Activated T-helper 1 cell treated with anti-CD3 and anti-CD28 coated beads, Interleukin-12 subunit alpha, Interleukin-12 subunit beta, Interleukin-2, Interleukin-4 antibody, amounts not matched to agents 30 ng/mL and 10 ng/mL and 1 ng/mL, durations not matched to agents 14 hours and 24 hours and 36 hours (primary cell): Measurements from ENCODE around the gene CLEC12A. TPM values are rescaled to one million over a fixed set of nuclear protein-coding genes. Genes with fewer than 3 reads are reported as not detected.
"Not testable (repeated sequence)": the region's sequence is repeated elsewhere in the genome, so short reads cannot be mapped to it uniquely, and the experiment has no call there.

Experiments
- DNase-seq: peaks from one replicate; pipeline ENCODE4 v3.0.0; 2021; ENCODE audit warnings: low spot score
- H3K27ac Mint-ChIP-seq: one replicate; pipeline ENCODE4 v1.8.0; 2021; ENCODE audit warnings: mild to moderate bottlenecking, mixed read lengths
- H3K27me3 Mint-ChIP-seq: one replicate; pipeline ENCODE4 v1.8.0; 2022; ENCODE audit warnings: mild to moderate bottlenecking, moderate library complexity, mixed read lengths; ENCODE audit not compliant: insufficient read depth
- H3K36me3 Mint-ChIP-seq: one replicate; pipeline ENCODE4 v1.8.0; 2021; ENCODE audit warnings: low read depth, mixed read lengths
- H3K4me1 Mint-ChIP-seq: one replicate; pipeline ENCODE4 v1.8.0; 2021; ENCODE audit warnings: low read depth, mixed read lengths
- H3K4me3 Mint-ChIP-seq: one replicate; pipeline ENCODE4 v1.8.0; 2021; ENCODE audit warnings: mild to moderate bottlenecking, moderate library complexity, mixed read lengths
- H3K9me3 Mint-ChIP-seq: one replicate; pipeline ENCODE4 v1.8.0; 2021; ENCODE audit warnings: mixed read lengths
- intact Hi-C: fragments of 100-400 bp; cut with micrococcal nuclease; formaldehyde crosslinking; loops from one replicate; pipeline ENCODE4 v1.15.1; 2024
- total RNA-seq: library from RNA; stranded (reverse); gene quantifications from 2 replicates; pipeline ENCODE4 v1.2.3, GENCODE V29; 2022

Gene CLEC12A
- total RNA-seq, 1 donor from 2014 or later = not detected

DNA sequence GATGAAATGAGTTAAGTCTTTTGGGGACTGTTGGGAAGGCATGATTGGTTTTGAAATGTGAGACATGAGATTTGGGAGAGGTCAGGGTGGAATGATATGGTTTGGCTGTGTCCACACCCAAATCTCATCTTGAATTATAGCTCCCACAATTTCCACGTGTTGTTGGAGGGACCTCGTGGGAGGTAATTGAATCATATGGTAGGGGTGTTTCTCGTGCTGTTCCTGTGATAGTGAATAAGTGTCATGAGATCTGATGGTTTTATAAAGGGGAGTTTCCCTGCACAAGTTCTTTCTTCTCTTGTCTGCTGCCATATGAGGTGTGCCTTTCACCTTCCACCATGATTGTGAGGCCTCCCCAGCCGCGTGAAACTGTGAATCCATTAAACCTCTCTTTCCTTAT lies 5.4 kb downstream of the CLEC12A start:
- H3K4me3 Mint-ChIP-seq, intact Hi-C loops, H3K4me1 Mint-ChIP-seq, H3K36me3 Mint-ChIP-seq, H3K9me3 Mint-ChIP-seq, H3K27ac Mint-ChIP-seq, DNase-seq: not testable (repeated sequence)
- peaks cover 22% of the 10 kb centered on the region for H3K27me3 Mint-ChIP-seq

DNA sequence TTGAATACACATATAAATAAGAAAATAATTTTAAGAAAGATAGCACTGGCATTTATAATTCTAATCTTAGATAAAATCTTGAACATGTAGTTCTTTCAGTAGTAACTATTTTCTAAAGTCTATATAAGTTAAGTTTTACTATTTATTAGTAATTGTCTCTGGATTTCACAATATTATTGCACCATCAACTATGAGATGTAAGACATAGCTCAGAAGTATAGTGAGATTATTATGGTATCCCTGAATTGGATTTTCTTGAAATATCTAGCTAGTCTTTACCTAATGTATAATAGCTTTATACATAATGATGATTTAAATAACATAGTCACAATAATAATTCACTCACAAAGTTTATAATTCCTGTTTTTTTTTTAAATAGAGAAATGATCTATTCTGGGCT lies 6.7 kb downstream of the CLEC12A start:
- intact Hi-C loops = no loop called here
- Mint-ChIP-seq H3K9me3 (no peaks in the 10 kb centered on the region), H3K4me1 (no peaks in the 10 kb centered on the region), H3K27me3 (peaks cover 22% of the 10 kb centered on the region), H3K27ac (no peak overlapping the region), H3K36me3 (peaks cover 2% of the 10 kb centered on the region), H3K4me3 (no peak overlapping the region)
- DNase-seq = no peak

- DNase-seq = no peak
- peaks cover 15% of the 10 kb centered on the region for H3K27me3 Mint-ChIP-seq
- H3K4me3 Mint-ChIP-seq = no peak overlapping the region
- no peak overlapping the region for H3K27ac Mint-ChIP-seq
- H3K36me3 Mint-ChIP-seq = peaks cover 2% of the 10 kb centered on the region
- H3K4me1 Mint-ChIP-seq = no peaks in the 10 kb centered on the region
- no peaks in the 10 kb centered on the region for H3K9me3 Mint-ChIP-seq
- intact Hi-C loops = no loop called here
Observed at GRCh38 chr12:9980126-9980525, 8.9 kb downstream of the CLEC12A start.

DNA sequence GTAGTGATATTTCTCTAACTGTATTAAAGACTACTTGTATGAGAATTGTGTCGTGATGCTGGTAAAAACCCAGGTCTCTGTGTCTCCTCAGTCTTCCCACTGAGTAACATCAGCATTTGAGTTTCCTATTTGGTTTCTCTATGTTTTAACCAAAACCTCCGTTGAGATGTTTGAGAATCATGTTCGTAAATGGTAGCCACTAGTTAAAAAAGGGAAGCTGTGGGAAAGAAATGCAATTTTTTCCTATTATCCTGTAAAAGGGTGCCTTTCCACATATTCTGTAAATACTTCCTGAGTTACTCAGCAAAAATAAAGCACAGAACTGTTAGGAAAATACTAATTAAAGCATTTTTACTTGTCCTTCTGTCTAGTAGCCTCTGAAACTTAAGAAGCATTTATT lies 20.7 kb downstream of the CLEC12A start:
- Mint-ChIP-seq H3K9me3 (no peaks in the 10 kb centered on the region), H3K36me3 (no peaks in the 10 kb centered on the region), H3K4me3 (no peak overlapping the region), H3K27me3 (peaks cover 36% of the 10 kb centered on the region), H3K4me1 (no peaks in the 10 kb centered on the region), H3K27ac (no peak overlapping the region)
- intact Hi-C loops = no loop called here
- no peak for DNase-seq

DNA sequence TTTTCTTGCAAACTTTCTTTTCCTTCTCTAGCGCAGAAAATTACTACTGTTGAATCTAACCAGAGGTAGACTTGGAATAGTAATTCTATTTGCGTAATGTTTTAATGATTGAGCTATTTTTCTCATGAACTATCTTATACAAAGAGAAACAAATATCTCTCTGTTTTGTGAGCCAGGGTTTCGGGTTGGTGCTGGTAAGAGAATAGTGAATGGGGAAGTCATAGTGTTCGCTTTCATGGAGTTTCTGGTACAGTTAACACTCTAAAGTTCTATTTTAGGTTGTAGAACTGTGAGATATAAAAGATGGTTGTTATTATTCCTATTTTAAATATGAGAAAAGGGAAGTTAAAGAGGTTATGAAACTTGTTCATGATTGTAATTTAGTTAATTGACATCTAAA lies 21.1 kb downstream of the CLEC12A start:
- Mint-ChIP-seq H3K27me3 (peaks cover 36% of the 10 kb centered on the region), H3K9me3 (no peaks in the 10 kb centered on the region), H3K4me3 (no peak overlapping the region), H3K27ac (no peak overlapping the region), H3K4me1 (no peaks in the 10 kb centered on the region), H3K36me3 (no peaks in the 10 kb centered on the region)
- intact Hi-C loops = no loop called here
- DNase-seq = no peak

GRCh38 chr12:9999016-9999415 lies 27.8 kb downstream of the CLEC12A start, which contains the start of gene CLEC1B:
Gene CLEC1B (minus strand): TSS chr12:9999121. CDS start chr12:9999100, 21 bp downstream.
- H3K4me3 Mint-ChIP-seq = no peak within 1 kb of the TSS
- no peak for DNase-seq
- no peak within 1 kb of the TSS for H3K27ac Mint-ChIP-seq
- no peaks in the 10 kb centered on the region for H3K9me3 Mint-ChIP-seq
- no peaks in the 10 kb centered on the region for H3K4me1 Mint-ChIP-seq
- H3K36me3 Mint-ChIP-seq = no peaks in the 10 kb centered on the region
- peaks cover 38% of the 10 kb centered on the region for H3K27me3 Mint-ChIP-seq
- intact Hi-C loops = loop anchor here (2.0 kb wide), 1 partner anchor 40 kb away; no protein-coding TSS in a partner anchor

DNA sequence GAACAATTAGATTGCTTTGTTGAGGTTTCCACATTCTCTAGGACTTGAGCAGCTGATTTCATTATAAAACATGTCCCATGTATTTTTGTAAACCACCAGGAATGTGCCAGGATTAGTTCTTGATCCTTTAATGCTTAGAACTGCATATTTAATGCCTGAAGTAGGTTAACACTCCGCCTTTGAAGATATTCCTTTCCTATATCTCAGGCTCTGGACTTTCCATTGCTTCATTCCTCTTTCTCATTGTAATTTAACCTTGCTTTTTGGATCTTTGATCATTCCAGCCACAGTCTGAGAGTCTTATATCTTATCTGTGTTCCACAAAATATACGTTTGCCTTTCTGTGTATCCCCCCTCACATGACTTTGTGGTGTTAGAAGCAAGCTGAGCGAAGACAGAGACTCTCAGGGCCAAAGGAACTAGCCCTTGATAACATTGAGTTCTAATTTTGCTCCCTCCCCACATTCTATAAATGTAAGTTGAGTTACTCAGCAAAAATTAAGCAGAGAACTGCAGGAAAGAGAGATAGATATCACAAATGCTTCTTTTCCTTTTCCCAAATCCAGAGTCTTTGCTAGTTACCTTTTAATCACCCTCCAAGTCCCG lies 30.1 kb downstream of the CLEC12A start:
- intact Hi-C loops = no loop called here

DNA sequence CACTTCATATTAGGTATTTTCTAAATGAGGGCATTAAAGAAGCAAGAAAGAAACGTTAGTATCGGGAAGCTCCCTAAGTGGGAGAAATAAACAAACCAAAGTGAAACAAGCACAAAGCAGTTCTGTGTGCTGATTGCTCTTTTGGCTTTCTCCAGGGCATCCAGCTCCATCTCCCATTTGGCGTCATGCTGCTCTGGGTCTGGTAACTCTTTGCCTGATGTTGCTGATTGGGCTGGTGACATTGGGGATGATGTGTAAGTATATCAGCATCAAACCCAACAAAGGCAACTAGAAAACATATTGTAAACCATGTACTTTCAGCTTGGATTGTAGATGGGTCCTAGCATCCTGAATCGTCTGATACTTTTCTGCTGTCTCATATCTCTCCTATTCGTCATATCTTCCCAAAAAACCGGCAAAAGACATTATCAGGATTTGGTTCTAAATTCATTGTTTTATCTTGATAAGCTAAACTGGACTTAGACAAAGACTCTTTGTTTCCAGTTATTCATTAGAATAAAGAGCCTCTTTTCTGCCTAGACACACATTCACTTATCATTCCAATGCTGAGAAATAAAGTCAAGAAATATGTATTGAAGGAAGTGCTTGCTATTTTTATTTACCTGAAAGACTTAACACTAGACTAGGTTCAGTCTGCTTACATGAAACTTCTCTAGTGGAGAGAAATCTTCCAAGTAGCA lies 41.6 kb downstream of the CLEC12A start:
- Mint-ChIP-seq H3K4me1 (no peaks in the 10 kb centered on the region), H3K27ac (no peak overlapping the region), H3K27me3 (peaks cover 33% of the 10 kb centered on the region), H3K4me3 (no peak overlapping the region), H3K36me3 (no peaks in the 10 kb centered on the region), H3K9me3 (no peaks in the 10 kb centered on the region)
- no peak for DNase-seq
- intact Hi-C loops = no loop called here

More for the DNA sequence above, 30.1 kb downstream of the CLEC12A start:
- Mint-ChIP-seq H3K27ac (no peak overlapping the region), H3K4me1 (no peaks in the 10 kb centered on the region), H3K36me3 (no peaks in the 10 kb centered on the region), H3K9me3 (no peaks in the 10 kb centered on the region), H3K27me3 (peaks cover 33% of the 10 kb centered on the region), H3K4me3 (no peak overlapping the region)
- DNase-seq = no peak

GRCh38 chr12:10015450-10015849 lies 44.2 kb downstream of the CLEC12A start:
- Mint-ChIP-seq H3K27me3 (peaks cover 30% of the 10 kb centered on the region), H3K27ac (no peak overlapping the region), H3K4me3 (no peak overlapping the region), H3K36me3 (no peaks in the 10 kb centered on the region), H3K9me3 (no peaks in the 10 kb centered on the region), H3K4me1 (no peaks in the 10 kb centered on the region)
- DNase-seq = no peak
- intact Hi-C loops = no loop called here

GRCh38 chr12:10016881-10017280 lies 45.7 kb downstream of the CLEC12A start:
- no peak overlapping the region for H3K27ac Mint-ChIP-seq
- DNase-seq = no peak
- no peak overlapping the region for H3K4me3 Mint-ChIP-seq
- peaks cover 23% of the 10 kb centered on the region for H3K27me3 Mint-ChIP-seq
- H3K4me1 Mint-ChIP-seq = no peaks in the 10 kb centered on the region
- intact Hi-C loops = no loop called here
- no peaks in the 10 kb centered on the region for H3K36me3 Mint-ChIP-seq
- H3K9me3 Mint-ChIP-seq = no peaks in the 10 kb centered on the region

DNA sequence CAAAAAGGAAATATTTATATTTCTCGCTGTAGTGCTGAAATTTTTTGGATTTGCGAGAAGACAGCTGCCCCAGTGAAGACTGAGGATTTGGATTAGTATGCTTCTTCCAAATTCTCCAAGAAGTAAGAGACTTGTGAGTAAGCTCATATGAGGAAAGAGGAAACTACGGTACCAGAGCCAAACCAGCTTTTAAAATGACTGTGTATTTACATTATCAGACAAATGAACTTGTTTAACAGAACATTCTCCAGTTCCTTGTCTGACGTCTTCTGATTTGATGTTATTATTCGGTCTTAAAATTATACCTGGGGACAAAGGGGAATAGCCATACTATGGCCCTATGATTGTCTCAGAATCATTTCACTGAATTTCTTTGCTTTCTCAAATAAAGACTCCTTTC lies 47.2 kb downstream of the CLEC12A start:
- DNase-seq = no peak
- Mint-ChIP-seq H3K4me1 (no peaks in the 10 kb centered on the region), H3K27me3 (peaks cover 14% of the 10 kb centered on the region), H3K4me3 (no peak overlapping the region), H3K36me3 (no peaks in the 10 kb centered on the region), H3K27ac (no peak overlapping the region), H3K9me3 (no peaks in the 10 kb centered on the region)
- intact Hi-C loops = no loop called here

DNA sequence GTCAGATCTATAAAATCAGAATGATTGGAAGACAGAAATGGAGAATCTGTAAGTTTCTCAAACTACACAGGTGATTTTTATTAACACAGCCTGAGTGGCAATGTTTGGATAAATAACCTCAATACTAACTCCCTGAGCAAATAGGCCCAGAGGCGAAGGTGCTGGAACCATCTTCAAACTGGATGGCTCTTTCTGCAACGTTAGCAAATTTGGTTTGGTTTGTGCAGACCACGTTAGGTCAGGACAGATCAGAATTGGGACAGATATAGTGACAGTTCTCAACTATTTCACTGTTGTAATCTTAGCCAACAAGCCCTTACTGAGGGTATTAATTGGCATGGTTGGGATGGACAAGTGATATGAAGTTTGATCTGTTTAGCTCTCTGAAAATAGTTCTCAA lies 50.1 kb downstream of the CLEC12A start:
- intact Hi-C loops = no loop called here
- DNase-seq = no peak
- Mint-ChIP-seq H3K9me3 (no peaks in the 10 kb centered on the region), H3K4me1 (no peaks in the 10 kb centered on the region), H3K36me3 (no peaks in the 10 kb centered on the region), H3K27ac (no peak overlapping the region), H3K27me3 (peaks cover 5% of the 10 kb centered on the region), H3K4me3 (no peak overlapping the region)

- no peaks in the 10 kb centered on the region for H3K36me3 Mint-ChIP-seq
- H3K4me3 Mint-ChIP-seq = no peak overlapping the region
- no peak overlapping the region for H3K27ac Mint-ChIP-seq
- peaks cover 10% of the 10 kb centered on the region for H3K27me3 Mint-ChIP-seq
- no peak for DNase-seq
- H3K9me3 Mint-ChIP-seq = no peaks in the 10 kb centered on the region
- H3K4me1 Mint-ChIP-seq = no peaks in the 10 kb centered on the region
- intact Hi-C loops = no loop called here
Observed at GRCh38 chr12:10025236-10025635, 54.0 kb downstream of the CLEC12A start.
